Fibroblast of the aortic adventitia (primary cell): ENCODE measurements around the gene P4HA3. TPM values are rescaled to one million over a fixed set of nuclear protein-coding genes. Genes with fewer than 3 reads are reported as not detected.

Source experiments
- DNase-seq: peaks from one replicate; pipeline ENCODE4 v3.0.0-alpha.2; 2010; ENCODE audit warnings: low read depth
- H3K4me3 ChIP-seq: 2 replicates; pipeline ENCODE4 v1.5.1; 2011; ENCODE audit warnings: low read depth, mild to moderate bottlenecking, control low read depth, low read length, moderate library complexity
- CTCF ChIP-seq: IDR thresholded peaks from 2 replicates; pipeline ENCODE4 v1.5.1; 2011; ENCODE audit warnings: mild to moderate bottlenecking, low read length, control low read depth, inconsistent platforms; ENCODE audit not compliant: insufficient read depth
- total RNA-seq: library from RNA; depleted of rRNA; stranded (reverse); fragments of >200 nt; gene quantifications from 2 replicates; pipeline ENCODE4 v1.2.3, GENCODE V29; 2012; ENCODE audit warnings: low replicate concordance

The P4HA3 gene
- total RNA-seq, 1 donor: 1.9 TPM

GRCh38 chr11:74282421-74282820 lies 29.0 kb downstream of the P4HA3 start:
- TF ChIP-seq CTCF: no peak
- no peak overlapping the region for H3K4me3 ChIP-seq
- DNase-seq: no peak

GRCh38 chr11:74280494-74280893 lies 30.9 kb downstream of the P4HA3 start:
- TF ChIP-seq CTCF: no peak
- DNase-seq: no peak
- H3K4me3 ChIP-seq: no peak overlapping the region

- no peak for TF ChIP-seq CTCF
- no peak overlapping the region for H3K4me3 ChIP-seq
- no peak for DNase-seq
Measured at GRCh38 chr11:74279256-74279655, 32.2 kb downstream of the P4HA3 start.

GRCh38 chr11:74278721-74279161 lies 32.7 kb downstream of the P4HA3 start:
- TF ChIP-seq CTCF: no peak
- peak; percentile 100 for DNase-seq
- H3K4me3 ChIP-seq: no peak overlapping the region

- no peak overlapping the region for H3K4me3 ChIP-seq
- TF ChIP-seq CTCF: no peak
- no peak for DNase-seq
Measured at GRCh38 chr11:74278103-74278502, 33.3 kb downstream of the P4HA3 start.

GRCh38 chr11:74276581-74276980 lies 34.9 kb downstream of the P4HA3 start:
- no peak overlapping the region for H3K4me3 ChIP-seq
- no peak for TF ChIP-seq CTCF
- DNase-seq: peak; percentile 62

GRCh38 chr11:74272276-74272675 lies 39.2 kb downstream of the P4HA3 start:
- no peak for TF ChIP-seq CTCF
- no peak overlapping the region for H3K4me3 ChIP-seq
- DNase-seq: no peak
